Dedifferentiated amniotic fluid mesenchymal stem cell (primary cell): Measurements from ENCODE around the gene CD9.
"Not testable (repeated sequence)": the region's sequence is repeated elsewhere in the genome, so short reads cannot be mapped to it uniquely, and the experiment has no call there.

Source experiments
- DNase-seq: peaks from one replicate; pipeline ENCODE4 v3.0.0-alpha.2; 2016; ENCODE audit errors: extremely low spot score

The CD9 gene

DNA sequence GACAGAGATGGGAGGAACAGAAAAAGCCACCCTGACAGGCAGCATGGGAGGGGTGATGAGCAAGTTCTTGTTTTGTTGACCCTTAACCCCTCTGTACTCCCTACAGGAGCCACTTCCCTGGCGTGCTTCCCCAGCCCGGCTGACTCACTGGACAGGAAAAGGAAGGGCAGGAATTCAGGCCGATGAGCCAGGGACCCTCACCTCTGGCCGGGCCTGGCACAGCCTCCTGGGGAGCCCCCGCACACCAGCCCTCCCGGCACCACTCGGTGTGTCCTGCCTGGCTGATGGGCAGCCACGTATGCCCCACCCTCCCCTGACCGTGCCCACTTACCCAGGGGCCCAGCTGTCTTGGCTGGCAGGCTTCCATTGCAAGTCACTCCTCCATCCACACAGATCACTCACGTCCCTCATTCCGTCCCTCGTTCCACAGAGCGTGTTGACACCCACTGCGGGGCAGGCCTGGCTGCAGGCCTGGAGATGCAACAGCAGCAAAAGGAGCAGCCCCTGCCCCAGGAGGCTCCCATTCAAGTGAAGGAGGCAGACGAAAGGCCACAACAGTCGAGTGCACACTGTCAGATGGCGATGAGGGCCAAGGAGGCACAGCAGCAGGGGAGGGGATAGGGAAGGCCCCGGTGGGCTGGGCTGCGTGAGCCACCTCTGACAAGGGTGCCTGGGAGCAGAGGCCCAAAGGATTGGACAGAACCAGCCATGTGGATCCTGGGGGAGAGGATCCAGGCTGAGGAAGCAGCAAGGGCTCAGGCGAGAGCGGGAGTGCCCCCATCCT, 19.7 kb upstream of the CD9 start:
- DNase-seq: no peak

DNA sequence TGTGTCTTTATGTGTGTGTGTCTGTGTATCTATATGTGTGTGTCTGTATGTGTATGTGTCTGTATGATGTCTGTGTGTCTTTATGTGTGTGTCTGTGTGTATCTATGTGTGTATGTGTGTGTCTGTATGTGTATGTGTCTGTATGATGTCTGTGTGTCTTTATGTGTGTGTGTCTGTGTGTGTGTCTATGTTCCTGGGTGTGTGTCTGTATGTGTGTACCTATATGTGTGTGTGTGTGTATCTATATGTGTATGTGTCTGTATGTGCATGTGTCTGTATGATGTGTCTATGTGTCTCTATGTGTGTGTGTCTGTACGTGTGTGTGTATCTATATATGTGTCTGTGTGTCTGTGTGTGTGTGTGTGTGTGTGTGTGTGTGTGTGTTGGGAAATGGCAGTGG, 19.0 kb upstream of the CD9 start:
- DNase-seq: no peak

DNA sequence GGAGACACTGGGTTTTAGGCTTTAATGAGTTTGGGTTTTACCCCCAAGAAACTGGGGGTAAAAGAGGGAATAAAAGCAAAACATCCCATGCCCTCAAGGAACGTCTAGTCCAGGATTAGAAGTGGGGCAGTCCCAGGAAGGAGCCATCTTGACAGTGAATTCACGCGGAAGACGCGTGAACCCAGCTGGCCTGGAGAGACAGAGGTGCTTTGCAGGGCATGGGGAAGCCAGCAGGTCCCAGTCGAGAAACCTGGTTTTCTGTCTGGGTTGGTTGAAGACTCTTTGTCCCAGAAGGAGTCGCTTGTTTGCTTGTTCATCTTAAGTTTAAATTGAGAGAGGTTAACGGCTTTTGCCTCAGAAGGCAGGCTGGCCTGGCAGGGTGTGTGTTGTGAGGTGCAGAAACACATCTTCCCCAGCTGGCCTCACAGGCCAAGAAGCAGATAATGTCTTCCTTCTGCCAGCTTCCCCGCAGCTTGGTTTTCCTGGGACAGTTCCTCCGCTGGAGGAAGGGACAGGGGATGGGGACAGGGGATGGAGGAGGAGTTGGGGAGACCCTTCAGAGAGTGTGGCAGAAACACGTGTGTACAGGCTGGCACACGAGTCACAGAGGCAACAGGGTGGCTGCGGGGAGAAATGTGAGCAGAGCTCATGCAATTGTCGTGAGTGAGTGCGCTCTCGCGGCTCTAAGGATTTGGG, 18.5 kb upstream of the CD9 start:
- no peak for DNase-seq

DNA sequence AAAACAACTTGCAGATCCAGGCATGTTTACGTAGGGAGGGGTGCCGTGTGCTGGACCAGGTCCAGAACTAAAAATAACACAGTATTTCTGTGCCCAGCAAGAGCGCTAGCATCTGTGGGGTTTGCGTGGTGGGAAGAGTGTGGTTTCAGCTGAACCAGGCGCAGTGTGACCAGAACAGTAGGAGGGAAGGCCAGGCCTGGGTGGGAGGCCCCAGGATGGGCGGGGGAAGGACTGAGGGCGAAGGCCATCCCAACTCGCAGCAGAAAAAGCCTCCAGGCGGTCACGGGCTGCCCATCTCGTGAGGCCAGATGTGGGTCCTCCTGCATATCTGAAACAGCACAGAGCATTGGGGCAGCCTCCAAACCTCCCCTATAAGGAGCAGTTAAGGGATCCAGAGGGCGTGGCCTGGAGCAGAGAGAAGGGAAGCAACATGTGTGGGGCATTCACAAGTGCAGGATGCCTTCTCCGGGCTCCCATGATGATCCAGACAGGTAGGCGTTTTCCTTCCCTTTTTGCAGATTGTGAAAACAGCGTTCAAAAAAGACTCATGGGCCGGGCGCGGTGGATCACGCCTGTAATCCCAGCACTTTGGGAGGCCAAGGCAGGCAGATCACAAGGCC, 17.8 kb upstream of the CD9 start:
- DNase-seq: peak; percentile 96

DNA sequence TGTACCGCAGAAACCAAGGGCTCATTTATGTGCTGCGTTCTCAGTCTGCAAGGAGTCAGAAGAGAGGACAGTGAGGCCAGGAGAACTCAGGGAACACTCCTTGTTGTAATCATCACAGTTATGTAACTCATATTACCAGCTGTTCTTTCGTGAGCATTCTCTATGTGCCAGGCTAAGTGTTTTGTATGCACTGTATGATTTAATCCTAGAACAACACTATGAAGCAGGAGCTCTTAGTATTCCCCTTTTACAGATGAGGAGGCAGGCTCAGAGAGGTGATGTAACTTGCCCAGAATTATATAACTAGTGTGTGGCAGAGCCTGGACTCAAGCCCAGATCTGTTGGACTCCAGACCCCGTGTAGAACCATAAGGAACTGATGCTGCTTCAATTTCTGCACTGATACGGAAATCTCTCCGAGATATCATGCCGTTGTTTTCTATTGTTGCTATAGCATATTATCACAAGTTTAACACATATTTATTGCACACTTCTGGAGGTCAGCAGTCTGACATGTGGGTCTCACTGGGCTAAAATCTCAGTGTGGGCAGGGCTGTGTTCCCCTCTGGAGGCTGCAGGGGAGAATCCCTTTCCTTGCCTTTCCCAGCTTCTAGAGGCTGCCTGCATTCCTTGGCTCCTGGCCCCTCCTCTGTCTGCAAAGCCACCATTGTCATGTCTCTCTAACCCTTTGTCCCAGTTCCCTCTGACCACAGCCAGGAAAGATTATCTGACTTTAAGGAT, 16.3 kb upstream of the CD9 start:
- peak; percentile 50 for DNase-seq

DNA sequence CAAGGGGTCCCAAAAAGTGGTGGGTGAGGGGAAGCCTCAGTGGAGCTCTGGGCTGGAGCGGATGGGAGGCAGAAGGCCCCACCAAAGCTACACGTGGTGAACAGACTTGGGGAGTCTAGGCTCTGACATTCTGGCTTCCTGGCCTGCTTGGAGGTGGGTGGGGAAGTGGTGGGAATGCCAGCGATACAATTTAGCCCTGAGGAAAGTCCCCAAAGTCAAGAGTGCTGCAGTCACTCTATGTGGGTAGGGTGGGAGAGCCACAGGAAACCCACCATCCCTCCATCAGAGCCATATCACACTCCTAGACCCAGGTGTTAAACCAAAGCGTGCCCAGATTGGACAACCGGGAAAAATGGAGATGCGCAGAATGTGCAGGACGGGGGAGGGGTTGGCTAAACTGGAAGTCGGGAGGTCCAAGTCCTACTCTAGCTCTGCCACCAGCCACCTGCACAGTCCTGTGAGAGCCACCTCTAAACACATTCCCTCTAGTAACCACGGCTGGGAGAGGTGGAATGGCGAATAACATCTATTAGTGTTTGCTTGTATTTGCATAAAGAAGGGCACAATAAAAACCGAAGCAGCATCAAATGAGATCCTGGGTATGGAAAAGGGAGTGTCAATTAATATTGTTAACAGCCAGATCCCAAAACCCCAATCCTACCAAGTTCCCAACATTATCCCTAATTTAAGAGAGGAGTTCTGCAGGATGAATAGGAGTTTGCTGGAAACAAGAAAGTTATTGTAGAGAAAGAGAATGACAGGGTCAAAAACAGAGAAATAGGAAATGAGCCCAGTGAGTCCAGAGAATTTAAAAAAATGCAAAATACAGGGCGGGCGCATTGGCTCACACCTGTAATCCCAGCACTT, 14.0 kb upstream of the CD9 start:
- no peak for DNase-seq

DNA sequence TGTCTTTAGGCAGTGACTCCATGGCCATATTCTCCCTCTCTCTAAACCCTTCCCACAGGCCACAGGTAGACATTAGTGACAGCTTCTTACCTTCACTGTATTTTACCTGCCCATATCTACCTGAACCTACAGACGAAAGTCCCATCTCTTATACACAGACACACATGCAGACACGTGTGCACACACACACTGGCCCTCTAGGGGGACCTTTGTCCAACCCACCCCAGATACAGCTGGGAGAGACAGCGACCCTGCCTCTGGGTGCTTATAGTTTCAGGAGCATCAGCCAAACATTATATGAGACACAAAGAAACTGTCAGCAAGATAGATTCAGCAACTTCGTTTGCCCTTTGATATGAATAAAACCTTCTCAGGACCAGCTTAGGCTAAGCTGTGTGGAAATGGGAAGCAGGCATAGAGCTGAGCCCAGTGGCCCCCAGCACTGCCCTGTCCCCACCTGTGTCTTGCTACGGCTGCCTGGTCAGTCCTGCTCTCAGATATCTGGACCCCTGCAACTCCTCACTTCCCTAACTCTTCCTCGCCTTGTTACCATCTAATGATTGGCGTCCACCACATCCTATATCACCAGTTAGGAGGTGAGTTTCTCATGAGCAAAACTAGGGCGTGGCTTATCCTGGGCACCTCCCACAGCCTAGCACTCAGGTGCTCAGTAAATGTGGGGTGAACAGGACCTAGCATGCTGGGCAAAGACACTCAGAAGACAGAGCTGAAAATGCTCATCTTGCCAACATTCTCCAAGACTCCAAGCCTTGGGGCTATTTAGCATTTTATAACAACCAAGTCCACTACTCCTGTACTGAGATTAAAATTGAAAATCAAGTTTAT, 12.0 kb upstream of the CD9 start:
- no peak for DNase-seq

DNA sequence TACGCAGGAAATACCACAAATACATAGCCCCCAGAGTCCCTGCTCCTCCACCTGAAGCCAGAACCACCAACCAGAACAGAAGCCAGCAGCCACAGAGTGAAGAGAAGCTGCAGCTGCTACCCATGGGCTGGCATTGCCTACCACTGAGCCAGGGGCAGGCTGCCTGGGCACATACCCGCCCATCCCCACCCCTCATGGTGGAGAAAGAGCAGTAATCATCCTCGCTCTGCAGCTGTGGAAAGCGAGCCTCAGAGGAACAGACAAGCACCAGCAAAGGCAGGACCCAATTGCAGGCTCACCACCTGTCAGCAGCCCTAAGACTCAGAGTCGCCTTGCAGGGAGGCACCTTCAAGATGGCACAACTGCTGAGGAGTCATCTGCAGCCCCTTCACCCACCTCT, 11.2 kb upstream of the CD9 start:
- no peak for DNase-seq

DNA sequence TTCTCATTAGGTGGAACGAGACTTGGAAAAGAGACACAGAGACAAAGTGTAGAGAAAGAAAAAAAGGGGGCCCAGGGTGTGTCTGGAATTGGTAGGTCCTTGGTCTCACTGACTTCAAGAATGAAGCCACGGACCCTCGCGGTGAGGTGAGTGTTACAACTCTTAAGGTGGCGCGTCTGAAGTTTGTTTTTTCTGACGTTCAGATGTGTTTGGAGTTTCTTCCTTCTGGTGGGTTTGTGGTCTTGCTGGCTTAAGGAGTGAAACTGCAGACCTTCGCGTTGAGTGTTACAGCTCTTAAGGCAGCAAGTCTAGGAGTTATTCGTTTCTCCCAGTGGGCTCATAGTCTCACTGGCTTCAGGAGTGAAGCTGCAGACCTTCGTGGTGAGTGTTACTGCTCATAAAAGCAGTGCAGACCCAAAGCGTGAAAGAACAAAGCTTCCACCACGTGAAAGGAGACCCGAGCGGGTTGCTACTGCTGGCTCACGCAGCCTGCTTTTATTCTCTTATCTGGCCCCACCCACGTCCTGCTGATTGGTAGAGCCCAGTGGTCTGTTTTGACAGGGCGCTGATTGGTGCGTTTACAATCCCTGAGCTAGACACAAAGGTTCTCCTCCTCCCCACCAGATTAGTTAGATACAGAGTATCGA, 10.1 kb upstream of the CD9 start:
- DNase-seq: not testable (repeated sequence)

DNA sequence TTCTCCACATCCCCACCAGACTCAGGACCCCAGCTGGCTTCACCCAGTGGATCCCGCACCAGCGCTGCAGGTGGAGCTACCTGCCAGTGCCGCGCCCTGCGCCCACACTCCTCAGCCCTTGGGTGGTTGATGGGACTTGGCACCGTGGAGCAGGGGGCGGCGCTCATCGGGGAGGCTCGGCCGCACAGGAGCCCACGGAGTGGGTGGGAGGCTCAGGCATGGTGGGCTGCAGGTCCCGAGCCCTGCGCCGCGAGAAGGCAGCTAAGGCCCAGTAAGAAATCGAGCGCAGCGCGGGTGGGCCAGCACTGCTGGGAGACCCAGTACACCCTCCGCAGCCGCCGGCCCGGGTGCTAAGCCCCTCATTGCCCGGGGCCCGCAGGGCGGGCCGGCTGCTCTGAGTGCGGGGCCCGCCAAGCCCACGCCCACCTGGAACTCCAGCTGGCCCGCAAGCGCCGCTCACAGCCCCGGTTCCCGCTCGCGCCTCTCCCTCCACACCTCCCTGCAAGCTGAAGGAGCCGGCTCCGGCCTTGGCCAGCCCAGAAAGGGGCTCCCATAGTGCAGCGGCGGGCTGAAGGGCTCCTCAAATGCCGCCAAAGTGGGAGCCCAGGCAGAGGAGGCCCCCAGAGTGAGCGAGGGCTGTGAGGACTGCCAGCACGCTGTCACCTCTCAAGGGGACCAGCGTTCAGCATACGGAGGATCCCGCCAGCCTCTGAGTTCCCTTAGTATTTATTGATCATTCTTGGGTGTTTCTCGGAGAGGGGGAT, 9.3 kb upstream of the CD9 start:
- not testable (repeated sequence) for DNase-seq

DNA sequence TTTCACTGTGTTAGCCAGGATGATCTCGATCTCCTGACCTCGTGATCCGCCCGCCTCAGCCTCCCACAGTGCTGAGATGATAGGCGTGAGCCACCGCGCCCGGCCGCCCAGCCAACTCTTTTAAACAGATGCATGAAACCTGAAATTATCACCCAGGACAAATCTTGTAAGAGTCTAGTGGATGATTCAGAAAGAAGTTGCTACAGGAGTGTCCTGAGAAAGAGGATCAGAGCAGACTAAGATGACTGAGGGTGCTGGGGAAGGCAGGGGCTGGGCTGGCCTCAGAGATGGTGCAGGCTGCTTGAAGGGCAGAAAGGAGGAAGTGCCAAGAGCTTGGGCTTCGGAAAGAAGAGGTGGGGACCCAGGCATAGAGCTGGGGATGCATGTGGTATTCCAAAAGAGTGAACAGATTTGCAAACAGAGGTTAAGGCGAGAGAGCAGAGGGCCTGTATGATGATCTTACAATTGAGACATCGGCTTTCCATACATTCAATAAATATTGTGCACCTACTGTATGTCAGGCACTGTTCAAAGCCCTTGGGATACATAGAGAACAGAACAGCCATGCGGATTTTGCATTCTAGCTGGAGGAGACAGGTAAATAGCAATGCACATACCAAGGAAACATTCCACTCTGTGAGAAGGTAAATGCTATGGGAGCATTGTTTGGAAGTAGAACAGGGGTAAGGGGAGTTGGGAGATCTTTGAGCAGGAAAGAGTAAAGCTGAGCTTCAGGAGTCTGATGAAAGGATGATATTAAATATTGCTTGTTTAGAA, 7.4 kb upstream of the CD9 start:
- DNase-seq: no peak

DNA sequence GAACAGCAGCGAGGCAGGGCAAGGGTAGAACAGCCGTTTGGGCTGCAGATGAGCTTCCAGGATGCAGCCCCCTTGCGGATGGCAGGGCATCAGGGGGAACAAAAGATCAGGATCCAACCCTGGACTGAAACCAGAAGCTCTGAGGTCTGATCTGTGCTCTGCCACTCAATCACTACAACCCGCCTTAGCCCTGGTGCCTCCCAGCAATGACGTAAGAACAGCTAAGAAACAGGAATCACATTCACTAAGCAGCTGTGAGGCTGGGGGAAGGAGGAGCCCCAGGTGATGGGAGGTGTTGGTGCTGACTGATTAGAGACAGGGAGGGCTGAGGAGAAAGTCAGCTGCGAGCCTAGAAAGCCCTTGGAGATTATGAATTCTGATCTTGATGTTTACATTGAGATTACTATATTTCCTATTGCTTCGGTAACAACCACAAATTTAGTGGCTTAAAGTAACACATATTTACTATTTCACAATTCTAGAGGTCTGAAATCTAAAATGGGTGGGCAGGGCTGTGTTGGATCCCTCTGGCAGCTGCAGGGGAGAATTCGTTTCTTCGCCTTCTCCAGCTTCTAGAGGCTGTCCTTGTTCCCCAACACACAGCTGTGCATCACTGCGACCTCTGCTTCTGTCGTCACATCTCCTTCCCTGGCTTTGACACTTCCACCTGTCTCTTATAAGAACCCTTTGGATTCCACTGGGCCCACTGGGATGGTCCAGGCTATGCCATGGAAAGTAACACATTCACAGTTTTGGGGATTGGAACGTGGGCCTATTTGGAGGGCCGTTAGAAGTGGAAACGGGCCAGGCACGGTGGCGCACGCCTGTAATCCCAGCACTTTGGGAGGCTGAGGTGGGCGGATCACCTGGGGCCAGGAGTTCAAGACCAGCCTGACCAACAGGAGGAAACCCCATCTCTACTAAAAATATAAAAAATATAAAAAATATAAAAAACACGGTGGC, 6.1 kb upstream of the CD9 start:
- DNase-seq: no peak

DNA sequence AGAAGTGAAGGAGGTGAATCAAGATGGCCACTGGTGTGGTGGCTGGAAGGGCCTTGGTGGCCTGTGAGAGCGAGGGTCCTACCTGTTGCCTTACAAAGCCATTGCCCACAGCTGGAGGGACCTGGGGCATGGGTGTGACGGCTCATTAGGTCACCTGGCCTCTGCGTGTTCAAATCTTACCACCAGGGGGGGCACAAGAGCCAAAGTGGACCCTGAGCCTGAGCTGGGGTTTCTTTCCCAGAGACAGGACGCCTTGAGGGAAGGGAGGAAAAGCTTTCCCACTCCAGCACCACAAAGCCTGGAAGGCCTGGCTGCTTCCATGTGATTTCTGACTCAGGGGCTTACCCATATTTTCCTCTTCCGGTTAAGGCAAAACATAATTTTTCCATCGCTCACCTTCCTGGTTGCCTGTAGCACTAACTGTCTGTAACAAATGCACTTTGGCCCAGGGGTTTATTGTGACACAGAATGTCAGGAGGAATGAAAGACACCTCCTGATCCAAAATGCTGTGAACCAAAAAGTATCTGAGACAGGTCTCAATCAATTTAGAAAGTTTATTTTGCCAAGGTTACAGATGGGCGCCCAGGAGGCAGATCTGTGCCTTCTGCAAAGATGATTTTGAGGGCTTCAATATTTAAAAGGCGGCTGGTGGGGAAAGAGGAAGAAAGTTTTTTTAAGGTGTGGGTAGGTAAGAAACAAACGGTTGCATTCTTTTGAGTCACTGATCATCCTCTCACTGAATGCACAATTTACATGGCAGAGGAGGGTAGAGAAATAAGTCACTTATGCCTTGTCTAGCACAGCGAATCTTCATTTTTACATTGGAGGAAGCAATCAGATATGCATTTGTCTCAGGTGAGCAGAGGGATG, 4.3 kb upstream of the CD9 start:
- peak; percentile 89 for DNase-seq

DNA sequence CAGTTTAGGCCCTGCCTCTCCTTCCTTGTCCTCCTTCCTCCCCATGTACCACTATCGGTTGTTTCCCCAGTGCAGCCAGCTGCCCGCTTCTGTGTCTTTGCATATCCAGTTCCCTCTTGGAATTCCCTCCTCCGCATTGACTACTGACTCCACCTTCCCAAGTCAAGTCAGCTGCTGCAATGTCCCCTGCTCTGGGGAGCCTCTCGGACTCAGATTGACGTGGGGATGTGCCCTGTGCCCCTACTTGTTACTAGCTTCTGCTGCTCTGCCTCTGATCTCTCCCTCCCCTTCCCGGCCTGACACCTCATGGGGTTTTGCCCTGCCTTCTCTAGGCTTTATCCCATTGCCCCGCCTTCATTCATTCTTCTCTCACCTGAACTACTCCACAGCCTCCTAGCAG, 2.1 kb upstream of the CD9 start:
- no peak for DNase-seq

DNA sequence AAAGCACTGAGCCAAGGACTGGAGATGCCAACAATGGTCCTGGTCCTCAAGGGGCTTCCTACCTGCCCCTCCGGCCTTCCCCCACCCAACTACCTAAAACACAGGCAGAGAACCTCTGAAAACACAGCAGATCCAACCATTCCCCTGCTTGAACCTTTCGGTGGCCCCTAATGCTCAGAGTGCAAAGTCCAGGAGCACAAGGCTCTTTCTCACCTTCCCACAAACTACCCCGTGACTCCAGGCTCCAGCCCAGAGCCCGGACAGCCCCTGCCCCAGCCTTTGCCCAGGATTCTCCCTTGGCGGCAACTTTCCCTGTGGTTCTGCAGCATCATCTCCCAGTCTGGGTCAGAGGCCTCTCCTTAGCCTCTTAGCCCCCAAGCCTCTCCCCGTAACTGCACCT, 1.6 kb upstream of the CD9 start:
- DNase-seq: no peak

DNA sequence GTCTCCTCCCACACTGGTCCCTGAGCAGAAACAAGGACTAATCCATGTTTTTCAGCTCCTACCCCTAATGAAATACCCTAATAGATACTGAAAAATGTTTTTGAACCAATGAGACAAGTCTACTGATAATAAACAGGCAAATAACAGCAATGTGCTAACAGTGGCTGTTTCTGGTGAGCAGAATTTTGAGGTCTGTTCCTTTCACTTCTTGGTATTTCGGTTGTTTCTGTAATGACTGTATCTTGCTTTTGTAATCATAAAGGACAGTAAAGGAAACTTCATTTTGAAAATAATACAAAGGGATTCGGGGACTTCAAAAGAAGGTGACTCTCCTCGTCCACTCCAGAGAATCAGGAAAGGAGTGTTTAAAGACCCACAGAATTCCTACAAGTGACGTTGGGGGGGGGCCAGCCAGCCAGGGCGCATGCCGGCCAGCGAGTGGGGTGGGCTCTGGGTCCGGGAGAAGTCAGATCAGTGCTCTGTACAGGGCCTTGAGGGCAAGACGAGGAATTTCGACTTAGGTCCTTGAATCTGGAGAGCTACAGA, 1.1 kb upstream of the CD9 start:
- DNase-seq: no peak
